Measurements from ENCODE around the gene CDYL2.
"Not testable (repeated sequence)": the region's sequence is repeated elsewhere in the genome, so short reads cannot be mapped to it uniquely, and the experiment has no call there.

CDYL2 gene

GRCh38 chr16:80806927-80807340 lies 2.5 kb upstream of the CDYL2 start:
- no peak for DNase-seq (ENCODE audit: low spot score)

- no peak for DNase-seq (ENCODE audit: low spot score)
Observed at GRCh38 chr16:80806289-80806688, 1.9 kb upstream of the CDYL2 start.

GRCh38 chr16:80804056-80804525 lies 307 bp downstream of the CDYL2 start:
- DNase-seq (ENCODE audit: low spot score), result peak; percentile 61

GRCh38 chr16:80803339-80804055 lies 901 bp downstream of the CDYL2 start:
- peak; percentile 32 for DNase-seq (ENCODE audit: low spot score)

- DNase-seq (ENCODE audit: low spot score), result no peak
Observed at GRCh38 chr16:80802902-80803301, 1.5 kb downstream of the CDYL2 start.

GRCh38 chr16:80802138-80802537 lies 2.3 kb downstream of the CDYL2 start:
- DNase-seq (ENCODE audit: low spot score), result no peak

GRCh38 chr16:80794071-80794470 lies 10.3 kb downstream of the CDYL2 start:
- no peak for DNase-seq (ENCODE audit: low spot score)

GRCh38 chr16:80792031-80792430 lies 12.4 kb downstream of the CDYL2 start:
- DNase-seq (ENCODE audit: low spot score), result no peak

GRCh38 chr16:80791411-80791810 lies 13.0 kb downstream of the CDYL2 start:
- DNase-seq (ENCODE audit: low spot score), result no peak

- no peak for DNase-seq (ENCODE audit: low spot score)
Observed at GRCh38 chr16:80790751-80791150, 13.6 kb downstream of the CDYL2 start.

- DNase-seq (ENCODE audit: low spot score), result no peak
Observed at GRCh38 chr16:80788027-80788426, 16.4 kb downstream of the CDYL2 start.

- DNase-seq (ENCODE audit: low spot score), result not testable (repeated sequence)
Observed at GRCh38 chr16:80786561-80786960, 17.8 kb downstream of the CDYL2 start.

GRCh38 chr16:80784951-80785350 lies 19.4 kb downstream of the CDYL2 start:
- DNase-seq (ENCODE audit: low spot score), result no peak

GRCh38 chr16:80778703-80779102 lies 25.7 kb downstream of the CDYL2 start:
- DNase-seq (ENCODE audit: low spot score), result no peak

GRCh38 chr16:80776856-80777255 lies 27.5 kb downstream of the CDYL2 start:
- no peak for DNase-seq (ENCODE audit: low spot score)

- no peak for DNase-seq (ENCODE audit: low spot score)
Observed at GRCh38 chr16:80775450-80775849, 28.9 kb downstream of the CDYL2 start.

- no peak for DNase-seq (ENCODE audit: low spot score)
Observed at GRCh38 chr16:80766798-80767197, 37.6 kb downstream of the CDYL2 start.

- no peak for DNase-seq (ENCODE audit: low spot score)
Observed at GRCh38 chr16:80759419-80760162, 44.8 kb downstream of the CDYL2 start.

GRCh38 chr16:80754476-80754875 lies 49.9 kb downstream of the CDYL2 start:
- DNase-seq (ENCODE audit: low spot score), result no peak

- DNase-seq (ENCODE audit: low spot score), result no peak
Observed at GRCh38 chr16:80752541-80752940, 51.9 kb downstream of the CDYL2 start.

GRCh38 chr16:80751167-80751566 lies 53.2 kb downstream of the CDYL2 start:
- no peak for DNase-seq (ENCODE audit: low spot score)

GRCh38 chr16:80746231-80746630 lies 58.2 kb downstream of the CDYL2 start:
- no peak for DNase-seq (ENCODE audit: low spot score)

GRCh38 chr16:80744856-80745255 lies 59.5 kb downstream of the CDYL2 start:
- no peak for DNase-seq (ENCODE audit: low spot score)
